SIG-M5 treated with dmso at 0.1 percent for 504 hours (cell line): ENCODE measurements around the gene CLCN2.

Source experiments
- DNase-seq: peaks from one replicate; lab custom pipeline; 2025; ENCODE audit not compliant: unreplicated experiment; lab: John Stamatoyannopoulos, UW

CLCN2 gene

DNA sequence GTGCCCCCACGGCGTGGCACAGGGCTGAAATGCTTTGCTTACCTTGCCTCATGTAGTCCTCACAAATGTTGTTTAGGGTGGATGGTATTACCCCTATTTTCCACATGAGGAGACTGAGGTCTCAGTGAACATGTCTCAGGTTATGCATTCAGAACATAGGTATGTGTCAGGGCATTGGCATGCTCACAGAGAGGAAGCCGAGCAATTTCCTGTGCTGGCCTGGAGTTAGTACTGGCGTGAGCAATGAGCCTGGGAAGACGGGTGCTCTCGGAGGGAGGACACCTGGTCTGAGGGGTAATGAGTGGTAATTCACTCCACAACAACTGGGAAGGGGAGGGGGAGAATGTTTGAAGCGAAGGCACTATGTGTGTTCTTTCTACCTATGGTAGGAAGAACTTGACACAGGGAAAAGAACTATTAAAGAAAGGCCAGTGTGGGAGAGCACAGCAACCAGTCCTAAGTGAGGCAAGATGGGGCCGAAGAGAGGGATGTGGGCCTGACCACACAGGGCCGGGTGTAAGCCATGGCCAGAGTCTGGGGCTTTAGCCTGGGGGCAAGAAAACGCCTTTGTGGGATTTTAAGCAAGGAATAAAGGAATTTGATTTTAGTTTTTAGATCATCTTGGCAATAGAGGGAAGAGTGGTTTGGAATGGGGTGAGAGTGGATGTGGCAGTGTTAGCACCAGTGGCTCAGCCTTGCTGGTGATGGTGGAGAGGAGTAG lies 28.9 kb downstream of the CLCN2 start:
- no peak for DNase-seq

DNA sequence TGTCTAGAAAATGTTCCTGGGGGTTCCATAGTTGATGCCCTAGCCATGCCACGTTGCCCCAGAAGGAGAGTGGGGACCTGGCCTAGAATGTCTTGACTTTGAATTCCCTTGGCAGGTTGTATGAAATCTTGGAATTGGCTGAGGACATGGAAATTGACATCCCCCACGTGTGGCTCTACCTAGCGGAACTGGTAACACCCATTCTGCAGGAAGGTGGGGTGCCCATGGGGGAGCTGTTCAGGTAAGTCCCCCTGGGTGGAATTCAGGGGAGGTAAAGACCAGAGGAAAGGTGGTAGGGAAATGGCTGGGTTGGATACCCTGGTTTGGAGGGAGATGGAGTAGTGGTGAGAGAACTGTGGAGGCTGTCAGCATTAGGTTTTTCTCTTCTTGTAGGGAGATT lies 32.9 kb downstream of the CLCN2 start:
- DNase-seq, result no peak

DNA sequence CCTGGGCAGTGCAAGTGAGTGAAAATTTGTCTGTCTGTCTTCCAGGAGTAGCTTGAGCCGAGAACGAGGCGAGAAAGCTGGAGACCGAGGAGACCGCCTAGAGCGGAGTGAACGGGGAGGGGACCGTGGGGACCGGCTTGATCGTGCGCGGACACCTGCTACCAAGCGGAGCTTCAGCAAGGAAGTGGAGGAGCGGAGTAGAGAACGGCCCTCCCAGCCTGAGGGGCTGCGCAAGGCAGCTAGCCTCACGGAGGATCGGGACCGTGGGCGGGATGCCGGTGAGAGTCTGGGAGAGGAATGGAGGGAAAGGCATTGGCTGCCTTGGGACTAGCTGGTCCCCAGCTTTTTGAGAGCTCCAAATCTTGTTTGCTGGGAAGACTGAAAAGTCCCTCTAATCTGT lies 34.2 kb downstream of the CLCN2 start:
- no peak for DNase-seq

DNA sequence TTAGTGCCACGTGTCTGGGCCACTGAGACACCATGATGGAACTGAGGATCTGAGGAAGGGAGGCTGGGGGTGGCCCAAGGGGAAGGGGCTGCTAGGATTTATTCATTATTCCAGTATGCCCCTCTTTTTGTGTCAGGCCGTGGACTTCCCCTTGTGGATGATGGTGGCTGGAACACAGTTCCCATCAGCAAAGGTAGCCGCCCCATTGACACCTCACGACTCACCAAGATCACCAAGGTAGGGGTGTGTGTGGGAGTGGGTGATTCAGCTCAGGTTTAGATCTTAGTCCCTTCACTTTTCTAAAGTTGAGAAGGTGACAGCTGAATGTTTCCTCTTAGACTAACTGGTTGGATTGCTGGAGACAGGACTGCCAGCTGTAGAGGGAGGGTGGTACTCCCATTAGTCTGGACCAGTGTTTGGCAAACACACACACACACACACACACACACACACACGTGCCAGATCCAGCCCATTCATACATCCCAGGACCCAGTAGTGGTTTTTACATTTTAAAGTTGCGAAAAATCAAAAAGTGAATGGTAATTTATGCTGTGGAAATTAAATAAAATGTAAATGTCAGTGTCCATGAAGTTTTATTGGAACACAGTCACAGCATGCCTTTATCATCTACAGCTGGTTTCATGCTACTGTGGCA lies 35.6 kb downstream of the CLCN2 start:
- DNase-seq, result no peak

DNA sequence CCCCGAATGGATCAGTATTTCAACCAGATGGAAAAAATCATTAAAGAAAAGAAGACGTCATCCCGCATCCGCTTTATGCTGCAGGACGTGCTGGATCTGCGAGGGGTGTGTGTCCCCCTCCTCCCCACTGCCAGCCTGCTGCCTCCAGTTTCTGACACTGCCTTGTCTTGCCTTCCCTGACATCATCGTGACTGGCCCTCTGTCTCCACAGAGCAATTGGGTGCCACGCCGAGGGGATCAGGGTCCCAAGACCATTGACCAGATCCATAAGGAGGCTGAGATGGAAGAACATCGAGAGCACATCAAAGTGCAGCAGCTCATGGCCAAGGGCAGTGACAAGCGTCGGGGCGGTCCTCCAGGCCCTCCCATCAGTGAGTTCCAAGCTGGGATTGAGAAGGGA lies 36.1 kb downstream of the CLCN2 start:
- DNase-seq, result no peak

DNA sequence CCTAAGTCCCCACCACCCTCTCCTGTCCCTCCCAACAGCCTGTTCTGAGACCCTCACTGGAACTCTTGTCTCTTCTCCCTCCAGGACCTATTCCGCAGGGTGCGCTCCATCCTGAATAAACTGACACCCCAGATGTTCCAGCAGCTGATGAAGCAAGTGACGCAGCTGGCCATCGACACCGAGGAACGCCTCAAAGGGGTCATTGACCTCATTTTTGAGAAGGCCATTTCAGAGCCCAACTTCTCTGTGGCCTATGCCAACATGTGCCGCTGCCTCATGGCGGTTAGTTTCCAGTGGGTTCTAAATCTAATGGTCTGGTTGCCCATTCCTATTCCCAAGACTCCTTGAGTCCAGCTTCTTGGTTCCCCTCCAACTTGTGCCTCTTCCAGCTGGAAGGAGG lies 37.7 kb downstream of the CLCN2 start:
- DNase-seq, result no peak

DNA sequence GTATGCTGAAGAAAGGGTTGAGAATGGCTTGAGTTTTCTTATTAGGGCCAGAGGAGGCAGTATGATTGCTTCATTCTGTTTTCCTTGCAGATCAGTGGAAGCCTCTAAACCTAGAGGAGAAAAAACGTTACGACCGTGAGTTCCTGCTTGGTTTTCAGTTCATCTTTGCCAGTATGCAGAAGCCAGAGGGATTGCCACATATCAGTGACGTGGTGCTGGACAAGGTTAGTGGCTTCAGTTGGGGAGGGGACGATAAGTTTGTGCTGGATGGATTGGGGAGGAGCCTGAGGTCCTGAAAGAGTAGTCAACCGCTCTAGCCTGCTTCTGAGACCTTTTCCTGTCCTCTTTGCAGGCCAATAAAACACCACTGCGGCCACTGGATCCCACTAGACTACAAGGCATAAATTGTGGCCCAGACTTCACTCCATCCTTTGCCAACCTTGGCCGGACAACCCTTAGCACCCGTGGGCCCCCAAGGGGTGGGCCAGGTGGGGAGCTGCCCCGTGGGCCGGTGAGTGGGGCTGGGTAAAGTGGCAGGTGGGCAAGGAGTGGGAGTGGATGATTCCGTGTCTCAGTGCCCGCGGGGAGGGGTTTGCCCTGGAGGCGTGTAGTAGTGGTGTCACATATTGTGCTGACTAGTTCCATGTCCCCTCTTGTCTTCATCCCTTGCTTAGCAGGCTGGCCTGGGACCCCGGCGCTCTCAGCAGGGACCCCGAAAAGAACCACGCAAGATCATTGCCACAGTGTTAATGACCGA lies 38.5 kb downstream of the CLCN2 start:
- peak; percentile 89 for DNase-seq

DNA sequence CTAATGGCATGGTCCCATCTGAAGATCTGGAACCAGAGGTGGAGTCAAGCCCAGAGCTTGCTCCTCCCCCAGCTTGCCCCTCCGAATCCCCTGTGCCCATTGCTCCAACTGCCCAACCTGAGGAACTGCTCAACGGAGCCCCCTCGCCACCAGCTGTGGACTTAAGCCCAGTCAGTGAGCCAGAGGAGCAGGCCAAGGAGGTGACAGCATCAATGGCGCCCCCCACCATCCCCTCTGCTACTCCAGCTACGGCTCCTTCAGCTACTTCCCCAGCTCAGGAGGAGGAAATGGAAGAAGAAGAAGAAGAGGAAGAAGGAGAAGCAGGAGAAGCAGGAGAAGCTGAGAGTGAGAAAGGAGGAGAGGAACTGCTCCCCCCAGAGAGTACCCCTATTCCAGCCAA lies 39.7 kb downstream of the CLCN2 start:
- no peak for DNase-seq

DNA sequence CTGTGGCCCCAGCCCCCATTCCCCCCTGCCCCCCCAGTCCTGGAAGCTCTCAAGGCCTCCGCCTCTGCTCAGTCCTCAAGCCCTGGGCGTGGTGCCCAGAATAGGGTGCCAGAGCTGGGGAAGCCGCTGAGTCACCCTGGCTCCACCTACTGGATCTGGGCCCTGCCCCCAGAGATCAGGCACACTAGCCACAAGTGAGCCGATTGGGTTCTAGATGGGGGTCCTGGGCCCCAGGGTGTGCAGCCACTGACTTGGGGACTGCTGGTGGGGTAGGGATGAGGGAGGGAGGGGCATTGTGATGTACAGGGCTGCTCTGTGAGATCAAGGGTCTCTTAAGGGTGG lies 41.3 kb downstream of the CLCN2 start:
- DNase-seq, result peak; percentile 77

DNA sequence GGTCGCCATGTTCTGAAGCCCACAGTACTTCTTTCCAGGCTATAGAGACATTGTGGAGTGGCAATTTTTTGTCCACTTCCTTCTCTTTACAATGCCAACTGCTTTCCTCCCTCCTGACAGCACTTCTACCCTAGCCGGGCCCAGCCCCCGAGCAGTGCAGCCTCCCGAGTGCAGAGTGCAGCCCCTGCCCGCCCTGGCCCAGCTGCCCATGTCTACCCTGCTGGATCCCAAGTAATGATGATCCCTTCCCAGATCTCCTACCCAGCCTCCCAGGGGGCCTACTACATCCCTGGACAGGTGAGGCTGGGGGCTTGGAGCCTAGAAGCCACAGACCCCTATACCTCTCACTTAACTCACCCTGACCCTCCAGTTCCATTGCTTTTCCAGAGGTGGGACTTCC lies 44.2 kb downstream of the CLCN2 start:
- no peak for DNase-seq

DNA sequence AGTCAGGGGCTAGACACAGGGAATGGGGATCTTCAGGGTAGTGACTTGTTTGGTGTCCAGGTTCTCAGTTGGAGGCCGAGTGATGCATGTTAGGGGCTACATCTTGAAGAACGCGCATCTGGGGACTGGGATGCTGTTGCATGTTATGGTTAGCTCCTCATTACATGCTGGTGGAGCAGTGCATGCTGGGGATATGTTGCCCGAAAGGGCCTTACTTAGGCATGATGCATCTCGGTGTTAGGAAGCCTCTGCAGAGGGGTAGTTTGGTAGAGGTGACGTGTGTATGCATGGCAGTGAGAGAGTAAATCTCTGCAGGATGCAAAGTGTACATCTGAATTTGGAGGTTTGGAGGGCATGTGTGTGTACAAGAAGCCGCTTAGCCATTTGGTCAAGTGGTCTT lies 44.6 kb downstream of the CLCN2 start:
- no peak for DNase-seq

DNA sequence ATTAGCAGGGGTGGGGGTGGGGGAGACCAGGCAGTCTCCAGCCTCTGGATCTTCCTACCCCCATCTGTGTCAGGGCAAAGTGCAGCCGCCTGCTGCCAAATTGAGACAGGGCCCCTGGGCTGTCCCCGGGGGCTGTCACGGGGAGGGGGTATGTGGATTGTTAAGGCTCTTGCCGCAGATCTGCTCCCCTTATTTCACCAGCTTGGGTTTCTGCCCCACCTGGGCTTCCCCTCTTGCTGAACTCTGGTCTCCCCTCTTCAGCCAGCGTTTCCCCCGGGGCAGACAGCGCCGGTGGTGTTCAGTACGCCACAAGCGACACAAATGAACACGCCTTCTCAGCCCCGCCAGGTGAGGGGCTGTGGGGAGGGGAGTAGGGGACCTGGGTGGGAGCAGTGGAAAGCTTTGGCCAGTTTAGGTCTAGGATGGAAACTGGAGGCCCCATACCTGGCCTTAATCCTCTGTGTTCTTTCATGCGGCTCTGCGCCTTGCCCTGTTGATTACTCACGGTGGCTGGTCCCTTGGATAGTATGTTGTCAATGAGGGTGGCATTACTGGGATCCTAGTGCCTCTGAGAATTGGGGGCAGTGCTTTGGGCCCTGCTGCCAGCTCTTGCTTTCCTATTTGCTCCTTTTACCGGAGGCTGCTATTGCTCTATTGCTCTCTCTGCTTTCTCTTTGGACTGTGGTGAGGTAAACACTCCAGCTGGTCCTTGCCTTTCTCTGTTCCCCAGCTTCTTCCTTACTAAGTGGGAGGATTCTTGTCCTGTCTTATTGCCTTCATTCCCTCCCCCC lies 45.3 kb downstream of the CLCN2 start:
- peak; percentile 24 for DNase-seq

DNA sequence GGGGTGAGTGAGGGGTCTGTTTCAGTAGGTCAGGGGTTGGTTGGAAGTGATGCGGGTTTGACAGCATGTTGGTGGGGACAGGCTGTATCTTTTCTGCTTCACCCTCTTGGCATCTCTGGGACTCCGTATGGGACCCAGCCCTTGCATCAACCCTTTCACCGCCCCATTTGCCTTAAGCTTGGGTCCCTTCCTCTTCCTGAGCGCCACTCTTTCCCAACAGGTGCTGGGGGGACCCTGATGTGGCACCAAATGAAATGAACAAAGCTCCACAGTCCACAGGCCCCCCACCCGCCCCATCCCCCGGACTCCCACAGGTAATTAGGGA lies 45.9 kb downstream of the CLCN2 start:
- peak; percentile 47 for DNase-seq

DNA sequence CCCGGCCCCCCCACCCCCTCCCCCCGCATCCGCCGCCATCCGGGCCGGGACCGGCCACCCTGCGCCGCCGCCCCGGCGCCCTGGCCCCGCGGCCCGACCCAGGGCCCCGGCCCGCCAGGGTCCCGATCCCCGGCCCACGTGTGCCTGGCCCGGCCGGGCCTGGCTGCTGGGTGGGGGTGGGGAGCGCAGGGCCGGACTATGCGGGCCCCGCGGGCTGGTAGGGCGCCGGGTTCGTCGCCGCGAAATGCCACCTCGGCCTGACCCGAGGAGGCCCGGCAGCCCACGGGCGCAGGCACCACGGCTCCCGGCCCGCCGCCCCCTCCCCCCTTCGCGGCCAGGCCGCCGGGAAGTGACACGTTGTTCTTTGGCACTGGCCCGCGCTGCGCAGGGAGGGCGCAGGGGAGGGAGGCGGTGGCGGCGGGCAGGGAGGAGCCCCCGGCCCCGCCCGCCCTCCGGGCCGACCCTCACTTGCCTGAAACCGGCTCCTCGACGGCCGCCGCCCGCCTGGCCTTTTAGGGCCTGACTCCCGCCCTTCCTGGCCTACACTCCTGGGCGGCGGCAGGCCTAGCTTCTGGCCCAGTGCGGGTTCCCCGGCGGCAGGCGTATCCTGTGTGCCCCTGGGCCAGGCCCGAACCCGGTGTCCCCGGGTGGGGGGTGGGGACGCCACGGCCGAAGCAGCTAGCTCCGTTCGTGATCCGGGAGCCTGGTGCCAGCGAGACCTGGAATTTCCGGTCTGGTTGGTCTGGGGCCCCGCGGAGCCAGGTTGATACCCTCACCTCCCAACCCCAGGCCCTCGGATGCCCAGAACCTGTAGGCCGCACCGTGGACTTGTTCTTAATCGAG lies 46.5 kb downstream of the CLCN2 start:
- peak; percentile 19 for DNase-seq

DNA sequence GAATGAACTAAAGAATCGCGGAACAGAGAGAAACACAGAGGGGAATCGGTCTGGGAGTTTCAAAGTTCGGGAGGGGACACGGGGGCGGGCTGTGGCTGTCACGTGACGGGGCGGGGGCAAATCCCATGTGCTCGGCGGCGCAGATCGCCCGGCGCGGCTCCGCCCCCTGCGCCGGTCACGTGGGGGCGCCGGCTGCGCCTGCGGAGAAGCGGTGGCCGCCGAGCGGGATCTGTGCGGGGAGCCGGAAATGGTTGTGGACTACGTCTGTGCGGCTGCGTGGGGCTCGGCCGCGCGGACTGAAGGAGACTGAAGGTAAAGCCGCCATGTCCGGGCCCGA lies 47.1 kb downstream of the CLCN2 start, which contains the start of gene EIF4G1:
Gene EIF4G1, plus strand, starts transcription at position 244 of the 337 bp plus-strand sequence. CDS start 1,191 bp downstream, outside the sequence.
- peak; percentile 93 for DNase-seq

DNA sequence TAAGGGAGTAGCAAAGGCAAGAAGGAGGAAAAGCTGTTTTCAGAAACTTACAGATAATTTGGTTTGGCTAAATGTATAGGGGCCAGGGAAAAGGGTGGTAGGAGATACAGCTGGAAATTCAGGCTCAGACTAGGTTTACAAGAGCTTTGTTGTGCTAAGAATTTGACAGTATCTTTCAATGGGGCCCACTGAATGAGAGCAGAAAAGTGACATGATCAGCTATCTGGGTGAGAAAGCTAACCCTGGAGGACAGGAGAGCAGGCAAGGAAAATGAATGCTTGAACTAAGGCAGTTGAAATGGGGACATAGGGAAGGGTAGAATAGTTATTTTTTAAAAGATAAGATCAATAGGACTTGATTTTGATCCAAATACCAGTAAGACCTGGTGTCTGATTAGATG lies 49.8 kb downstream of the CLCN2 start:
- DNase-seq, result no peak

DNA sequence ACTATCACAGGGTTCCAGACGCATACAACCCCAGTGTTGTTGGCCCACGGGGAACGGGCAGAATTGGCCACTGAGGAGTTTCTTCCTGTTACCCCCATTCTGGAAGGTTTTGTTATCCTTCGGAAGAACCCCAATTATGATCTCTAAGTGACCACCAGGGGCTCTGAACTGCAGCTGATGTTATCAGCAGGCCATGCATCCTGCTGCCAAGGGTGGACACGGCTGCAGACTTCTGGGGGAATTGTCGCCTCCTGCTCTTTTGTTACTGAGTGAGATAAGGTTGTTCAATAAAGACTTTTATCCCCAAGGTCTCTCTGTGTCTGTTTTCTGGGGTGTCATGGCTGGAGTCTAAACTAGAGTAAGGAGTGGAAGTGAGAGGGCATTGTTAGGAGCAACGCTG lies 52.7 kb downstream of the CLCN2 start:
- DNase-seq, result no peak

DNA sequence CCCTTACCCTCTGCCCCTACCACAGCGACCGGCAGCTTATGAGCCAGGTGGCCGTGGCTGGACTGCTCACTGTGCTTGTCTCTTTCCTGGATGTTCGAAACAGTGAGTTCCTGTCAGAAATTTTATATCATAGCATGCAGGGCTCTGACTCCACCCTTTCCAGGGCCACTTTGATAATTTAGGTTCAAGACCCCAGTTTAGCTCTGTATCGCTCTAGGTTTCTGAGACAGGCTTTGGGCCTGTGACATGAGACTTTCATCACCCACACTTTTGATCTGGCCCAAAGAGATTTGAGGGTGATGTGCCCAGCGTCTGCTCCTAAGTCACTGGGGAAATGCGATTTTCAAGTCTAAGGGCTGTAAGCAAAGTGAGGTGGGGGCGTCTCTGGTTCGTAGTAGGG lies 53.5 kb downstream of the CLCN2 start:
- no peak for DNase-seq

DNA sequence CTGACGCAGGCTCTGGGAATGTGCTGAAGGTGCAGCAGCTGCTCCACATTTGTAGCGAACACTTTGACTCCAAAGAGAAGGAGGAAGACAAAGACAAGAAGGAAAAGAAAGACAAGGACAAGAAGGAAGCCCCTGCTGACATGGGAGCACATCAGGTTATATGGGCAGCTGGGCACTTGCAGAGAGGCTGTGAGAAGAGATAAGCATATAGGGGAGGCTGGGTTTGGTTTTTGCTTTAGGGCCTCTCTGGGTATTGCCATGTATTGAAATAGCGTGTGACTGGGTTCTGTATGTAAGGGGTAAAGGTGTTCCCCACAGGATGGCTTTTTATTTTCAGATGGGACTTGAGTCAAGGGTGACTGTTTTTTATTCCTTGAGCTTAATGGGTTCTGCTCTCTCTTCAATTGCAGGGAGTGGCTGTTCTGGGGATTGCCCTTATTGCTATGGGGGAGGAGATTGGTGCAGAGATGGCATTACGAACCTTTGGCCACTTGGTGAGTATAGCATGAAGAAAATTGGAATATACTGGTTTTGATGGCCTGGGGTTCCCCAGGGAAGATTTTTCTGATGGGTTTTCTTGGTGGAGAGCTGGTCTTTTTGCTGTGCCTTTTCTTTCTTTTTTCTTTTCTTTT lies 54.9 kb downstream of the CLCN2 start:
- DNase-seq, result no peak

DNA sequence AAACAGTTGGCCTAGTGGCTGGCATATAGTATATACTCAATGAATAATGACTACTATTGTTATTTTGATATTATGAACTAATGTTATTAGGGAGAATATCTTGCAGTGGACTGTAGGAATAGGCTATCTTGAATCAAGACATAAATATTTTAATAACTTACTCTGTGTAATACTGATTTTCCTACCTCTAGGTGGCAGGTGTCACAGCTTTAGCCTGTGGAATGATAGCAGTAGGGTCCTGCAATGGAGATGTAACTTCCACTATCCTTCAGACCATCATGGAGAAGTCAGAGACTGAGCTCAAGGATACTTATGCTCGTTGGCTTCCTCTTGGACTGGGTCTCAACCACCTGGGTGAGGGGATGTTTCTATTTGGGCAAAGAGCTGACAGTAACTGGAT lies 55.8 kb downstream of the CLCN2 start:
- peak; percentile 32 for DNase-seq
